Stimulated activated CD8-positive, alpha-beta memory T cell treated with anti-CD3 and anti-CD28 coated beads, Interleukin-4, amount 100 ng/mL, for 24 hours (primary cell): ENCODE data around the gene S100PBP.
"Not testable (repeated sequence)": the region's sequence is repeated elsewhere in the genome, so short reads cannot be mapped to it uniquely, and the experiment has no call there.

Source experiments
- DNase-seq: peaks from one replicate; pipeline ENCODE4 v3.0.0-alpha.2; 2020; ENCODE audit warnings: low read depth

S100PBP gene

DNA sequence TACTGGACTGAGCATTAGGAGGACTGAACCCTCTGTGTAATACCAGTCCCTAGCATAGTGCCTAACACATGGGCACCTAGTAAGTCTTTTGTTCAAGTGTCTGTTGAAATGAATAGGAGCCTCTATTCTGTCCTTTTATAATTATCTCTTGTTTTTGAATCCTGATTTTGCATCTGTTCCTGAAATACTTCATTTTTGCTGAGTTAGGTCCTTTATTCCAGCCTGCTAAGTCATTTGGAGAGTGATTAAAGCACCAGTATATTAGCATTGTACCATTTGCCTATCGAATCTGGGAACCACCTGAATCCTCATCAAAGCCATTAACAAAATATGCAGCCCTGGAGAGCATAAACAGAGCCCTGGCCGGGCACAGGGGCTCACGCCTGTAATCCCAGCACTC is 32.6 kb upstream of the S100PBP start:
- no peak for DNase-seq

DNA sequence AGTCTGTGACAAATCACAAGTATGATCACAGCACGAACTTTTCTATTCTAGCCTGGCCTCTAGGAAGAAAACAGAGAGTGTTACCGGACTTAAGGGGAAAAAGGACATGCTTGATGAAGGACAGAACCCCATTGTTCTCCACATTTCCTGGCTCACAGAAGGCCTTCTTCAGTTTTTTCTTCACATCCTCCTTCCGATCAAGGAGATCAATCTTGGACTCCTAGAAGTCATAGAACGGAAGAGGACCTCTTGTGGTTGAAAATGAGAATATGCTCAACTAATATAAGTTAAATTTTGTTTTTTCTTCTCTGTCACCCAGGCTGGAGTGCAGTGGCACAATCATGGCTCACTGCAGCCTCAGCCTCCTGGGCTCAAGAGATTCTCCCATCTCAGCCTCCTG is 30.6 kb upstream of the S100PBP start:
- no peak for DNase-seq

DNA sequence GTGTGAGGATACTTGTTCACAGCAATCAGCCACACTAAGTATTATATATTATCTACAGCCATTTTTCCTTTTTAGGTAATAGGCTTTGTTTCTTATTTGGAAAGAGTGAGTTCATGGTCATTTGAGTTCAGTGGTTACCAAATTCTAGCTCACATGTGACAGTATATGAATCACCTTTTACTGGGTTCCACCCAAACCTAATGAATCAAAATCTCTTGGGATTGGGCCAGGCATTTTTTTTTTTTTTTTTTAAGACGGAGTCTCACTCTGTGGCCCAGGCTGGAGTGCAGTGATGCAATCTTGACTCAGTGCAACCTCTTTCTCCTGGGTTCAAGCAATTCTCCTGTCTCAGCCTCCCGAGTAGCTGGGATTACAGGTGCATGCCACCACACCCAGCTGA is 28.1 kb upstream of the S100PBP start:
- DNase-seq: not testable (repeated sequence)

DNA sequence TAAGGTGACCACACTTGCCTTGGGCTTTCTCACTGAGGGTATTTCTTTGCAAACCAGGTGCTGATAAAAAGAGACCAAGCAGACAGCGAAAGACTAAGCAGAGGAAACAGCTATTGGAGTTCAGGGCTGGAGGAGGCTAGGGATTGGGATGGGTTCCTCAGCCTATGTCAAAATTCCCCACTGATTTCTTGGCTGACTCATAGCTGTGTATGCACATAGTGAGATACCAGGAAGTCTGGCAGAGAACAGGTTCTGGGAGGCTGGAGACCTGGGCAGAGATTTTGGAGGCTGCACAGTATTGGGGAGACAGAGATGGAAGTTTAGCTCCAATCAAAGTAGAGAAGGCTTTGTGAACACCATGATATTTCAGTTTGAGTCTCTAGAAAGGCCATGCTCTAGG is 25.6 kb upstream of the S100PBP start:
- no peak for DNase-seq

DNA sequence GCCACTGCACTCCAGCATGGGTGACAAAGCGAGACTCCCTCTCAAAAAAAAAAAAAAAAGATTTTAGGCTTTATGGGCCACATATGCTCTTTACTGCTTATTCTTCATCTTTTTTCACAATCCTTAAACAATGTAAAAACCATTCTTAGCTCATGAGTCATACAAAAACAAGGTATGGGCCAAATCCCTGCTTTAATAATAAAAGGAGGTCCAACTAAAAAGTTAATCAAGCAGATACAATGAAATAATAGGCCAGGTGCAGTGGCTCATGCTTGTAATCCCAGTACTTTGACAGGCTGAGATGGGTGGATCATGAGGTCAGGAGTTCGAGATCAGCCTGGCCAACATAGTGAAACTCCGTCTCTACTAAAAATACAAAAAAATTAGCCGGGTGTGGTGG is 21.7 kb upstream of the S100PBP start:
- not testable (repeated sequence) for DNase-seq

DNA sequence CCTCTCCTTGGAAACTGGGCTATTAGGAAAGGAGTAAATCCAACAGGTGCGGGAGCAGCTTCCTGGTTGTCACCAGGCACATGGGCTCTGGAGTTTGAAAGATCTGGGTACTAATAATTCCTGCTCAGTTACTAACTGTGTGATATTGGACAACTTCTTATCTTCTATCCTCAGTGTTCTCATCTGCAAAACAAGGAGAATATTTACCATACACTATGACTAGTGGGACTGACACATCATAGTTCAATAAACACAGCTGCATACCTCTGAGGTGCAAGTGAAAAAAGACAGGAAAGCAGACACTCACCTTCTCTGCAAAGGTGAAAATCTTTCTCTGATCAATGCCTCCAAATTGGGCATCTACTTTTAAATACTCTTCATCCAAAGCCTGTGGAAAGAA is 20.0 kb upstream of the S100PBP start:
- DNase-seq: no peak

DNA sequence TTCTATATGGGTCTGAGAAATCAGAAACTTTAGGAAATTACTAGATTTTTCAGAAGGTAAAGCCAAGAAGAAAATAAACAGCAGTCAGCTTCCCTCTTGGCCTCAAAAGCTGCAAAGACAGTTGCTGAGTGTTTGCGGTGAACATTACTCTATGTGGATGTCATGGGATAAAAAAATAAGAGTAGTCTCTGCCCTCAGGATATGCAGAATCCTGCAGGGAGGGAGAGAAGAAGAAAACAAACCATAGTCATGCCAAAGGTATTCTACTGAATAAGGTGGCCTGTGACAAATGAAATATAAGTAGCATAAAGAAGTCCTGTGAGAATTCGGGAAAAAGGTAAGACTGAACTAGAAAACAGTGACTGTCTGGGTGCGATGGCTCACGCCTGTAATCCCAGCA is 19.3 kb upstream of the S100PBP start:
- DNase-seq: no peak

DNA sequence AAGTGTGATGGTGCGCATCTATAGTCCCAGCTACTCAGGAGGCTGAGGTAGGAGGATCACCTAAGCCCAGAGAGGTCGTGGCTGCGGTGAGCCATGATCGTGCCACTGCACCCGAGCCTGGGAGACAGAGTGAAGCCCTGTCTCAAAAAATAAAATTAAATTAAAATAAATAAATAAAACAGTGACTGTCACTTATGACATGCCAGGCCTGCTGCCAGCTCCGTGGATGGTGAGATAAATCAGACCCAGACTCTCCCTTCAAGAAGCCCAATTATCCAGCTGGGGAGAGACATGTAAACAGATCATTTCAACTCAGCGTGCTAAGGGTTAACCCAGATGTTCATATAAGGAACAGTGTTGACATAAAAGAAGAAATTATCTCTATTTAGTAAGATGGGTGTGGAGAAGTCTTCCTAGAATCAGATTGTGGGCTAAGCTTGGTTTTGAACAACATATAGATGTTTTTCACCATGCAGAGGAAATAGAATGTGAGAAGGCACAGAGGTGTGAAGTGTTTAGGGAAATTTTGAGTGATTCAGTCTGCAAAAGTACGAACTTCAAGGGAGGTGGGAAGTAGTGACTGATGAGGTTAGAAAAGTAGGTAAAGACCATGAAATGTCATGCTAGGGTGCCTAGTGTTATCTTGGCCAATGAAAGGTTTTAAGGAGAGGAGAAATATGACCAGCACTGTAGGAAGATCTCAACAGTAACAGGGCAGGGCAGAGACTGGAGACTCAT is 18.6 kb upstream of the S100PBP start:
- no peak for DNase-seq

DNA sequence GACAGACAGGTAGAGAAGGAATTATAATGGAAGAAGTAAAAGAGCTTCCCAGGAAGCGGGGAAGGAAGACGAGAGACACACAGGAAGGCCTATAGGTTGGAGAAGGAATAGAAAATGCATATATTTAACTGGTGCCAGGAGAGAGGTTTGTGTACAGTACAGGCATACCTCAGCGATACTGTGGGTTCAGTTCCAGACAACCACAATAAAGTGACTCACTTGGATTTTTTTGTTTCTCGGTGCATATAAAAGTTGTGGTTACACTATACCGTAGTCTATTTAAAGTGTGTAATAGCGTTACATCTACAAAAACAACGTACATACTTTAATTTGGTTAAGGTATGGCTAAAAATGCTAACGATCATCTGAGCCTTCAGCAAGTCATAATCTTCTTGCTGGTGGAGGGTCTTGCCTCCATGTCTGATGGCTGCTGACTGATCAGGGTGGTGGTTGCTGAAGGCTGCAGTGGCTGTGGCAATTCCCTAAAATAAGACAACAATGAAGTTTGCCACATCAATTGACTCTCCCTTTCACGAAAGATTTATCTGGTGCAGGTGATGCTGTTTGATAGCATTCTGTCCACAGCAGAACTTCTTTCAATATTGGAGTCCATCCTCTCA is 16.2 kb upstream of the S100PBP start:
- no peak for DNase-seq

DNA sequence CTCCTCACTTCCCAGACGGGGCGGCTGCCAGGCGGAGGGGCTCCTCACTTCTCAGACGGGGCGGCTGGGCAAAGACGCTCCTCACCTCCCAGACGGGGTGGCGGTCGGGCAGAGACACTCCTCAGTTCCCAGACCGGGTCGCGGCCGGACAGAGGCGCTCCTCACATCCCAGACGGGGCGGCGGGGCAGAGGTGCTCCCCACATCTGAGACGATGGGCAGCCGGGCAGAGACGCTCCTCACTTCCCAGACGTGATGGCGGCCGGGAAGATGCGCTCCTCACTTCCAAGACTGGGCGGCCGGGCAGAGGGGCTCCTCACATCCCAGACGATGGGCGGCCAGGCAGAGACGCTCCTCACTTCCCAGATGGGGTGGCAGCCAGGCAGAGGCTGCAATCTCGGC is 13.0 kb upstream of the S100PBP start:
- not testable (repeated sequence) for DNase-seq

DNA sequence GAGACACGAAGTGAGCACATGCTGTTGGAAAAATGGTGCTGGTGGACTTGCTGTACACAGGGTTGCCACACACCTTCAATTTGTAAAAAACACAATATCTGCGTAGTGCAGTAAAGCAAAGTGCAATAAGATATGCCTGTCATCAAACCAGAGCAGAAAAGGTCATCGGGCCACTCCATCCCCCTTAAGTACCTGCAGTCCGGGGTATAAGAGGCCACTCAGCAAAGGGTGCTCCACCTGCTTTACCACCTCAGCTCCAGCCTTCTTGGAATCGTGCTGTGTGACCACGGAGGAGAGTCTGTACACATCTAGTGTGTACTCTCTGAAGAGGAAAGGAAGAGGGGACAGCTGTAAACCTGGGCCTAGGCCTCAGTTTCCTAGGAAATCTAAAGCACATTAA is 11.2 kb upstream of the S100PBP start:
- DNase-seq: no peak

DNA sequence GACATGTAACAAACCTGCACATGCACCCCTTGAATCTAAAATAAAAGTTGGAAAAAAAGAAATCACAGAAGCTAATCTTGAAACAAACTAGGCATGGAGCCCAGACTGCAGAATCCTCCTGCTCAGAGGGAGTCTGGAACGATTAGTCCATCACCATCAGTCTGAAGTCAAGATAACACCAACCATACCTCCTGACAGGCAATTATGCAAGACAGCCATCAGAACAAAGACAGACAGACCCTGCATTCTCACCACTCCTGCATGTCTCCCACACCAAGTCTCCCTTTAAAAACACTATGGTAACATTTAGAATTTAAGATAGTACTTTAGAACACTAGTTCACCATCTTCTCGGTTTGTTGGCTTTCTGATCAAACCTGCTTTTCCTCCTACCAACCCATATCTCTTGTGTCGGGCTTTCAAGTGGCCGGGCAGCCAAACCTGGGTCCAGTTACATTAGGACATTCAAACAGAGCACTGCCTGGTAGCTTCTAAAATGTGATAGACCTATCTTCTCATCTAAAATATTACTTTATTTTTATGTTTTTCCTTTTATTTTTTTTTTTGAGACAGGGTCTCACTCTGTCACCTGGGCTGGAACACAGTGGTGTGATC is 10.4 kb upstream of the S100PBP start:
- DNase-seq: no peak

DNA sequence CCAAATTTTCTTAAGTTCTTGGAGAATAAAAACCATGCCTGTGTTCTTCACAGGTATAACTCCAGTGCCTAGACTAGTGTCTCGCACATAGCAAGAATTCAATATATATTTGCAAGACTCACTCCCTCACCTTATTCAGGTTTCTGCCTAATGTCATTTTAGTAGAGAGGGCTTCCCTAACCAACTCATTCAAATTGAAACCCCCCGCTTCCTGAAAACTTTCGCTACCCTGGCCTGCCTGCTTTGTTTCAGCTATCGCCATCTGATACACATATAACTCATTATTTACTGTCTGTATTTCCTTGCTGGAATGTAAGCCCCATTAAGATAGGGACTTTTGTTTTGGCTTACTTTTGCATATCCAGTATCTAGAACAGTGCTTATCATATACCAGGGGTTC is 8.9 kb upstream of the S100PBP start:
- no peak for DNase-seq

DNA sequence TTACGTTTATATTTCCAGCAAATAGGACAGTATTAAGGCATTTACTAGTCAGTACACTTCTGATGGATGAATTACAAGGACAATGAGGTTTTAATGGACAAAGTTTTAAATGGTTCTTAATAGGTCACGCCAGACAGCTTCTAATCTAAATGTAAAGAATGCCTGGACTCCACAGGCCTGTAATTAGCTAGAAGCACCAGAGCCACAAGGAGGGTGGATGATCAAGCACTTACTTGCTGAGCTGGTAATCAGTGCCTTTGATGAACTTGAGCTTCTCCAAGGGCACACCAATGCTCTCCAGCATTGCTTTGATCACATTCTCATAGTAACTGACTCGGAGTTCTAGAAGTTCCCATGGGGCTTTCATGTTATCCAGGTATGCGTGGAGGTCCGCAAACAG is 7.1 kb upstream of the S100PBP start:
- no peak for DNase-seq

DNA sequence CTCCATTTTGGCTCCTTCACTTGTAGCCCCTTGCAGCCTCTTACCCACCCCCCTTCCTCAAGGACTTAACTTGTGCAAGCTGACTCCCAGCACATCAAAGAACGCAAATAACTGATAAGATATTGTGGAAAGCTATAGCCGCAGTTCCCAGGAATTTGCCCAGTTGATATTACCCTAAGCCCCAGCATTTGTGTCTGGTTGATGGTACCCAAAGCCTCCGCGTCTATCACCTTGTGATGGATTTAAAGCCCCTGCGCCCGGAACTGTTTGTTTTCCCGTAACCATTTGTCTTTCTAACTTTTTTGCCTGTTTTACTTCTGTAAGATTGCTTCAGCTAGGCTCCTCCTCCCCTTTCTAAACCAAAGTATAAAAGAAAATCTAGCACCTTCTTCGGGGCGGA is 6.2 kb upstream of the S100PBP start:
- no peak for DNase-seq

DNA sequence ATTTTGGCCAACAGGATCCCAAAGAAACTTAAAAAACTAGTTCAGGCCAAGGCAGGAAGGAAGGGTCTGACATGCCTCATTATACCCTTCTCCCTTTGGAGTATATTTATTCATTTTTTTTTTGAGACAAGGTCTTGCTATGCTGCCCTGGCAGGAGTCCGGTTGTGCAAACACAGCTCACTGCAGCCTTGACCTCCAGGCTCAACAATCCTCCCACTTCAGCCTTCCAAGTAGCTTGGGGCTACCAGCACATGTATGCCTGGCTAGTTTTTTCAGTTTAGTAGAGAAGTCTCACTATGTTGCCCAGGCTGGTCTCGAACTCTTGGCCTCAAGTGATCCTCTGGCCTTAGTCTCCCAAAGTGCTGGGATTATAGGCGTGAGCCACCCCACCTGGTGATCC is 5.5 kb upstream of the S100PBP start:
- DNase-seq: no peak

DNA sequence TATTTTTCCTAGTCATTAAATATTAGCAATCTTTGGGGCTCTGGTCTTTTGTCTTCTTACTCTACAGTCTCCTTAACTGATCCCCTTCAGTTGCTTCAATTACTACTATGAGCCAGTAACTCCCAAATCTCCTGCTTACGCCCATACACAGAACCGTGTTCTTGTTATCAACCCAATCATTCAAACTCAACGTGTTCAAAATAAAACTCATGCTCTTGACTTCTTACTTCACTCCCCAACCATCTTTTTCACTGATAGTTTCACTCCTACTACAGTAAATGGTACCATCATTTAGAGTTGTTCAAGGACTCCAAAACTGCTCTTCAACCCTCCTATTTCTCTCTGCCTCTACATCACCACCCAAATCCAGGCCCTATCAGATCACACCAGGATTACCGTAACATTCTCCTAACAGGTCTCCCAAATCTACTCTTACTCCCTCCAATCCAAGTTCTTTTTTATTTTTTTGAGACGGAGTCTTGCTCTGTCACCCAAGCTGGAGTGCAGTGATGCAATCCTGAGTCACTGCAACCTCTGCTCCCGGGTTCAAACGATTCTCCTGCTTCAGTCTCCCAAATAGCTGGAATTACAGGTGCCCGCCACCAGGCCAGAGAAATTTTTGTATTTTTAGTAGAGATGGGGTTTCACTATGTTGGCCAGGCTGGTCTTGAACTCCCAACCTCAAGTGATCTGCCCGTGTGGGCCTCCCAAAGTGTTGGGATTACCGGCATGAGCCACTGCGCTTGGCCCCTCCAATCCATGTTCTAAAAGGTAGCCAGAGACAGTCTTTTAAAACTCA is 3.3 kb upstream of the S100PBP start:
- no peak for DNase-seq

DNA sequence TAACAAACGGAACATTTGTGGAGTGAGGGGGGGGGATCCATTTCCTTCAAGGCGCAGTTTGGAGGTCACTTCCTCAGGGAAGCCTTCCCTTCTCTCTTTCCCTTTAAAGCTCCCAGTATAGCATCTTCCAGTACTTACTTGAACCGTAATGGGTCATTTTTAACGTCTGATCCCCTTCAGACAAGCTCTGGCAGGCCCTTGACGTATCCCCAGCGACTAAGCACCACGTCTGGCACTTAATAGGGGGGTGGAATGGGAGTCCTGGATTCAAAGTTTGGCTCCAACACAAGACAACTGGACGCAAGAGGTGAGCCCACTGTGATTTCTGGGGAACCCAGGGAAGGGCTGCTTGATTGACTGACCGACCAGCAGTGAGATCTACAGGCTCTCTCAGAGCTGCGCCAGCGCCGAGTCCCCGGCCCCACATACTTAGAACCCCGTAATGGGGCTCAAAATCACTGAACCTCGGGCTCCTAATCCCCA is 736 bp upstream of the S100PBP start:
- no peak for DNase-seq

DNA sequence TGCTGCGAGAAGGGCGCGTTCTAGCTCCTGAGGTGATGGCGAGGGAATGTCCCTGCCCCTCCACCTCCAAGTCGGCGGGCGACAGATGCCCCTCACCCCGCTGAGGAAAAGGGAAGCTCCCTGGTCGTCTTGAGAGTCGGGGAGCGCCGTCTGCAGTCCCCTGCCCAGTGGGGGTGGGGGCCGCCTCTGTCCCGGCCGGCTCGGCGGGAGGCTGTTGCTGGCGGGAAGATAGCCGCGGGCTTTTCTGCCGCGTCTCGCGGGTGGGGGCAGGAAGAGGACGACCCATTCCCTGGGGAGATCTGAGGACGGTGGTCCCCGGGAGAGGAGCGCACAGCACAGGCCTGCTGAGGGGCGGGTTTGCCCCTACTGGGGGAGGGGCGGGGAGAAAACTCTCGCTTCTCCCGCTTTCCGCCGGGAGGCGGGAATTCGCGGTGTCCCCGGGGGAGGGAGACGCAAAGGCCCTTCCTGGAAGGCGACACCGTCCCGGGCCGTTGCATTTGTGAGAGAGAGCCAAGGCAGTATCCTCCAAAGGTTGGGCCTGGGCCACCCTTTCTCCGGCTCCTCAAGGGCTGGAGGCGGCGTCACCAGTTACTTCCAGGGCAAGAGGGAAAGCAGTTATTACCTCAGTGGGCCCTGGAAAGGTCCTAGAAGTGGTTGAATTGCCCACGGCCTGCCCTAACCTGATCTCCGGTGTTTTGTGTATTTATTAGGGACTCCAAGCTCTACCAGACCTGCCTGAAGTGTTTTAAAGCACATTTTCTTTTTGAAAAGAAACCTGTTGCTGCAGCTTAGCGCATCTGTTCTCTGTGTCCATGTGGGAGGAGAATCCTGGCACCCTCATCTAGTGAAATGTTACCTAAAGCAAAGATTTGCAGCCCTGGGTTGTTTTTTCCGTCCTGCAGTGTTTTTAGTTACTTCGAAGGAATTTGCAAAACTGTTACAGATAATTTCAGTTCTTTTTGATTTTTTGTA is 648 bp downstream of the S100PBP start:
- no peak for DNase-seq

DNA sequence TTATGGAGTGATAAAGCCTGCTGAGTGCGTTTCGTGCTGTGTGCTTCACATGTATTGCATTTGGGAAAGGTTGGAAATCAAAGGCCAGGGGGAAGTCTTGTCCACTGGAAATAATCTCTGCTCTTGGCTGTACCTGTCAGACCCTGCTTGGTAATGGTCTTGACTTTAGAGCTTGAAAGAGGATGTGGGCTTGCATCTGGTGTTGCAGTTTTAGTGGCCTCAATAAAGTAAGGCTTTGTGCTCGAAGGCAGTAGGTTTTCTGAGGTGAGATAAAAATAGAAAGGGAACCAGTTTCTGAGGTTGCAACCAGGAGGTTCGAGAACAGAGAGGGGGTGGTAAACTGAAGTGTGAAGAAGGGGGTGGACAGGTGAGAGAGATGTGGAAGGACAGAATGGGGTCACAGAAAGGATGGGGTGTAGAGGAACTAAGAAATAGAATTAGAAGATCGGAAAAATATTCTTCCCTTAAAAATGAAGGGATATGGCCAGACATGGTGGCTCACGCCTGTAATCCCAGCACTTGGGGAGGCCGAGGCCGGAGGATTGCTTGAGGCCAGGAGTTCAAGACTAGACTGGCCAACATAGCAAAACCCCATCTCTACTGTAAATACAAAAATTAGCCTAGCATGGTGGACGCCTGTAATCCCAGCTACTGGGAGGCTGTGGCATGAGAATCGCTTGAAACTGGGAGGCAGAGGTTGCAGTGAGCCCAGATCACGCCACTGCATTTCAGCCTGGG is 1.5 kb downstream of the S100PBP start:
- DNase-seq: no peak

DNA sequence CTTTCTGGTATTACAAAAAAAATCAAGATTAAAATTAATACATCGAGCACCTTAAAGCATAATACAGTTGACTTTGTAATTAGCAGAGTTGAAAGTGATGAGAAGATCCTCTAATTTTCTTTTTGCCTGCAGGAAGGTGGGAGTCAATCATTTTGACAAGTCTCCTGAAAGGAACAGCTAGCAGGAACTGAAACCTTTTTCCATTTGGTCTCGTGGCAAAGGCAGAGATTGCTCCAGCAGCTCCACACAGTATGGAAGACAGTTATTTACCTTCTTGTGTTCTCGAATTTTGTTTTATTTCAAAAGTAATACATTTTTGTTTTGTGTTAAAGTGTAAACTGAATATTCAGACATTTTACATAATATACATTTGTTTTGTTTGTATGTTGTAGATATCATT is 7.7 kb downstream of the S100PBP start:
- DNase-seq: no peak
